Endothelial cell of umbilical vein (primary cell): ENCODE data around the gene TMC1. TPM values are rescaled to one million over a fixed set of nuclear protein-coding genes. Genes with fewer than 3 reads are reported as not detected.

ENCODE experiments used
- BruUV-seq: library from RNA; stranded (reverse); fragments of 400-500 nt; replicated peaks from 2 replicates; lab custom pipeline; 2021; lab: Mats Ljungman, UMichigan
- CTCF ChIA-PET: fragments of 300-600, 350-600 bp; sonication (Branson Sonifier 250); formaldehyde crosslinking; loops from one replicate; lab custom pipeline; 2021; ENCODE audit warnings: antibody characterized with exemption, inconsistent platforms; lab: Charles Lee
- POLR2A ChIA-PET: fragments of 300-600, 350-600 bp; sonication (Branson Sonifier 250); formaldehyde crosslinking; loops from one replicate; lab custom pipeline; 2021; ENCODE audit warnings: antibody characterized with exemption, inconsistent platforms; lab: Charles Lee
- DNase-seq: peaks from one replicate; pipeline ENCODE4 v3.0.0-alpha.2; 2011; ENCODE audit warnings: low read depth, low spot score
- FAIRE-seq: peaks from 2 replicates; lab custom pipeline; 2011; peaks lifted over from hg19 to GRCh38; lab: Jason Lieb, UNC
- H2AFZ ChIP-seq: 2 replicates; pipeline ENCODE4 v1.6.0; 2012; ENCODE audit warnings: low read depth, low read length, control low read depth, inconsistent platforms
- H3K27ac ChIP-seq: 2 replicates; pipeline ENCODE4 v1.5.1; 2011; ENCODE audit warnings: low read depth, mild to moderate bottlenecking, control low read depth, low read length, moderate library complexity; ENCODE audit not compliant: insufficient read depth
- H3K27me3 ChIP-seq, 2 experiments: 2 replicates each; pipeline versions ENCODE4 v1.6.0 to v1.6.1; 2011; ENCODE audit warnings: low read length in 2 of 2, mixed read lengths in 1 of 2; ENCODE audit not compliant: control insufficient read depth in 2 of 2, insufficient read depth in 2 of 2
- H3K36me3 ChIP-seq, 2 experiments: 2 replicates in 1 of 2; 3 replicates in 1 of 2; pipeline ENCODE4 v1.5.1; 2011; ENCODE audit warnings: low read length in 2 of 2, mild to moderate bottlenecking in 1 of 2, moderate library complexity in 1 of 2; ENCODE audit not compliant: control insufficient read depth in 2 of 2, insufficient read depth in 2 of 2; ENCODE audit errors: extremely low read depth in 1 of 2
- H3K4me1 ChIP-seq: 3 replicates; pipeline ENCODE4 v1.5.1; 2011; ENCODE audit warnings: mild to moderate bottlenecking, low read length; ENCODE audit not compliant: control insufficient read depth, insufficient read depth; ENCODE audit errors: extremely low read depth
- H3K4me2 ChIP-seq: 2 replicates; pipeline ENCODE4 v1.6.1; 2011; ENCODE audit warnings: low read length, control low read depth, mixed read lengths; ENCODE audit not compliant: insufficient read depth
- H3K4me3 ChIP-seq, 3 experiments: fragments of 200-600 bp in 1 of 3; sonication (generic), shearing (Covaris generic) in 1 of 3; replicated peaks in 1 of 3; 2 replicates each; pipeline ENCODE4 v1.5.1; 2011 to 2016; ENCODE audit warnings: control low read depth in 3 of 3, low read length in 3 of 3, mild to moderate bottlenecking in 2 of 3, inconsistent platforms in 1 of 3, low read depth in 1 of 3, moderate library complexity in 1 of 3; ENCODE audit not compliant: insufficient read depth in 1 of 3
- H3K79me2 ChIP-seq: 2 replicates; pipeline ENCODE4 v1.6.0; 2012; ENCODE audit warnings: low read length, inconsistent platforms; ENCODE audit not compliant: control insufficient read depth, insufficient read depth
- H3K9ac ChIP-seq: replicated peaks from 2 replicates; pipeline ENCODE3; 2011; ENCODE audit warnings: low read length, control low read depth; ENCODE audit not compliant: insufficient read depth; ENCODE audit errors: extremely low read depth
- H3K9me1 ChIP-seq: replicated peaks from 3 replicates; pipeline ENCODE4 v1.6.0; 2011; ENCODE audit warnings: mild to moderate bottlenecking, low read length; ENCODE audit not compliant: control insufficient read depth, insufficient read depth; ENCODE audit errors: extremely low read depth
- H3K9me3 ChIP-seq: replicated peaks from 2 replicates; pipeline ENCODE4 v1.5.1; 2012; ENCODE audit warnings: low read length, inconsistent platforms; ENCODE audit not compliant: control insufficient read depth, insufficient read depth
- H4K20me1 ChIP-seq: replicated peaks from 2 replicates; pipeline ENCODE3; 2011; ENCODE audit warnings: mild to moderate bottlenecking, low read length; ENCODE audit not compliant: control insufficient read depth, insufficient read depth; ENCODE audit errors: extremely low read depth
- CTCF ChIP-seq, 2 donors: IDR thresholded peaks; 1 replicate in 1 of 2; 2 replicates in 1 of 2; pipeline ENCODE4 v1.5.1; 2011; ENCODE audit warnings: low read length in 2 of 2, mild to moderate bottlenecking in 2 of 2, moderate library complexity in 2 of 2, control low read depth in 1 of 2, inconsistent platforms in 1 of 2, low read depth in 1 of 2; ENCODE audit not compliant: insufficient read depth in 1 of 2; ENCODE audit errors: extremely low read depth in 1 of 2
- FOS ChIP-seq: IDR thresholded peaks from 2 replicates; pipeline ENCODE4 v1.6.1; 2011; ENCODE audit warnings: mild to moderate bottlenecking, low read length, moderate library complexity, borderline replicate concordance; ENCODE audit not compliant: insufficient read depth
- POLR2AphosphoS5 ChIP-seq: IDR thresholded peaks from 2 replicates; pipeline ENCODE4 v1.6.1; 2012; ENCODE audit warnings: low read depth, mild to moderate bottlenecking, control low read depth, low read length, moderate library complexity; ENCODE audit not compliant: insufficient read depth
- dilution Hi-C: fragments of 300-500 bp; cut with MboI; formaldehyde crosslinking; loops from one replicate; pipeline ENCODE4 v1.15.0; 2019; ENCODE audit warnings: low sequenced_read_pairs; ENCODE audit not compliant: extremely low pct_ligation_motif_present
- intact Hi-C: fragments of 100-400 bp; cut with micrococcal nuclease; formaldehyde crosslinking; loops from one replicate; pipeline ENCODE4 v1.10.0; 2022
- polyA plus RNA-seq, 4 experiments: library from polyadenylated mRNA; depleted of rRNA in 3 of 4; stranded (reverse) in 3 of 4; unstranded in 1 of 4; fragments of >200 nt; gene quantifications; 2 replicates each; pipeline versions ENCODE4 v1.2.1 to v1.2.3, GENCODE V29; 2011 to 2012; ENCODE audit warnings: missing spikeins in 1 of 4
- total RNA-seq: library from RNA; stranded (reverse); gene quantifications from 2 replicates; pipeline ENCODE4 v1.2.3, GENCODE V29; 2021

TMC1 gene
- total and polyA plus RNA-seq, 2 donors (not counting 3 experiments of a cell fraction or from before 2014, with no cell fraction given): 1.5 TPM; not detected in 1

- intact Hi-C loops: loop anchor here (10.0 kb wide), 1 partner anchor 48 kb away; no protein-coding TSS in a partner anchor
Measured at GRCh38 chr9:72826996-72827949, 305.9 kb downstream of the TMC1 start.

More at GRCh38 chr9:72826996-72827949, 305.9 kb downstream of the TMC1 start:
- no peaks in the 10 kb centered on the region for H3K36me3 ChIP-seq
- H3K4me2 ChIP-seq: no peak overlapping the region
- no peak for FAIRE-seq
- H3K4me1 ChIP-seq: peaks cover 4% of the 10 kb centered on the region
- dilution Hi-C loops: no loop called here
- TF ChIP-seq POLR2AphosphoS5: no peak
- TF ChIP-seq FOS: no peak
- TF ChIP-seq CTCF (IDR thresholded peaks at IDR 0.05; ENCODE audit: extremely low read depth in 1 of 2, insufficient read depth in 1 of 2, low read depth in 1 of 2, low read length in 2 of 2): no peak
- H3K27me3 ChIP-seq: no peaks in the 10 kb centered on the region
- no peak overlapping the region for H3K9ac ChIP-seq
- H3K27ac ChIP-seq: no peak overlapping the region
- no peak overlapping the region for H3K4me3 ChIP-seq
- no TSS peak for BruUV-seq
- H3K79me2 ChIP-seq: no peaks in the 10 kb centered on the region
- H3K9me3 ChIP-seq: no peaks in the 10 kb centered on the region
- CTCF ChIA-PET: interaction anchor here (1.0 to 15.1 kb wide), 8 partner anchors 16 to 802 kb away, joined by 3 to 255 read pairs (median 3); no protein-coding TSS in a partner anchor
- DNase-seq: no peak
- H2AFZ ChIP-seq: no peak overlapping the region
- H4K20me1 ChIP-seq: no peaks in the 10 kb centered on the region
- POLR2A ChIA-PET: interaction anchor here (0.6 kb wide), 1 partner anchor 785 kb away, joined by 3 read pairs; no protein-coding TSS in a partner anchor
- H3K9me1 ChIP-seq: no peaks in the 10 kb centered on the region
